Esophagus muscularis mucosa (tissue), 4 donors: Measurements from ENCODE around the gene NDST1. TPM values are rescaled to one million over a fixed set of nuclear protein-coding genes. Genes with fewer than 3 reads are reported as not detected.

ENCODE experiments used
- DNase-seq: peaks from one replicate; pipeline ENCODE4 v3.0.0-alpha.2; 2017; ENCODE audit errors: extremely low spot score
- H3K27ac ChIP-seq, 4 donors: fragments of 200-600 bp; sonication (generic); replicated peaks in 1 of 4; 1 replicate in 3 of 4; 2 replicates in 1 of 4; pipeline ENCODE4 v1.5.1; 2016 to 2019; ENCODE audit warnings: mild to moderate bottlenecking in 1 of 4
- H3K27me3 ChIP-seq, 4 donors: fragments of 200-600 bp; sonication (generic); one replicate each; pipeline versions ENCODE4 v1.5.1 to v1.6.0; 2016 to 2019
- H3K36me3 ChIP-seq, 4 donors: fragments of 200-600 bp; sonication (generic); one replicate each; pipeline ENCODE4 v1.5.1; 2016 to 2019
- H3K4me1 ChIP-seq, 4 donors: fragments of 200-600 bp; sonication (generic); one replicate each; pipeline ENCODE4 v1.5.1; 2016 to 2019
- H3K4me3 ChIP-seq, 4 donors: fragments of 200-600 bp; sonication (generic); 1 replicate in 2 of 4; 2 replicates in 2 of 4; pipeline ENCODE4 v1.5.1; 2016 to 2019; ENCODE audit warnings: mild to moderate bottlenecking in 4 of 4, moderate library complexity in 1 of 4
- H3K9me3 ChIP-seq, 4 donors: fragments of 200-600 bp; sonication (generic); 1 replicate in 3 of 4; 2 replicates in 1 of 4; pipeline ENCODE4 v1.5.1; 2016 to 2019
- EP300 ChIP-seq: sonication (generic); formaldehyde crosslinking; IDR thresholded peaks from one replicate; pipeline ENCODE4 v1.6.1; 2017; ENCODE audit warnings: antibody characterized with exemption
- POLR2A ChIP-seq: fragments of 450-650 bp; IDR thresholded peaks from one replicate; pipeline ENCODE4 v1.6.1; 2017; ENCODE audit warnings: antibody characterized with exemption, moderate library complexity, mild to moderate bottlenecking, low read depth
- POLR2AphosphoS5 ChIP-seq, 2 donors: sonication (generic); formaldehyde crosslinking; IDR thresholded peaks; one replicate each; pipeline ENCODE4 v1.6.1; 2017; ENCODE audit warnings: antibody characterized with exemption in 2 of 2
- WGBS: methylation state at CpG from one replicate; pipeline ENCODE4 v1.1.5; 2018; 5-methylcytosine and 5-hydroxymethylcytosine counted together
- intact Hi-C: fragments of 100-400 bp; cut with DNase I; formaldehyde crosslinking; loops from one replicate; pipeline ENCODE4 v1.15.1; 2023
- total RNA-seq, 4 donors: library from RNA; depleted of rRNA; stranded (reverse); fragments of >200 nt; gene quantifications; one replicate each; pipeline versions ENCODE4 v1.1.0 to v1.2.1, GENCODE V29; 2016
- TF ChIP-seq, protein P1 (sequence below), 3 experiments: fragments of 200-600 bp in 2 of 3; fragments of 450-650 bp in 1 of 3; sonication (generic) in 2 of 3; IDR thresholded peaks; one replicate each; pipeline ENCODE4 v1.5.1; 2017 to 2019; ENCODE audit warnings: antibody characterized with exemption in 3 of 3, mild to moderate bottlenecking in 2 of 3, moderate library complexity in 1 of 3

The NDST1 gene
- total RNA-seq, 4 donors from 2014 or later: 48.2 to 113 (median 74.5) TPM

DNA sequence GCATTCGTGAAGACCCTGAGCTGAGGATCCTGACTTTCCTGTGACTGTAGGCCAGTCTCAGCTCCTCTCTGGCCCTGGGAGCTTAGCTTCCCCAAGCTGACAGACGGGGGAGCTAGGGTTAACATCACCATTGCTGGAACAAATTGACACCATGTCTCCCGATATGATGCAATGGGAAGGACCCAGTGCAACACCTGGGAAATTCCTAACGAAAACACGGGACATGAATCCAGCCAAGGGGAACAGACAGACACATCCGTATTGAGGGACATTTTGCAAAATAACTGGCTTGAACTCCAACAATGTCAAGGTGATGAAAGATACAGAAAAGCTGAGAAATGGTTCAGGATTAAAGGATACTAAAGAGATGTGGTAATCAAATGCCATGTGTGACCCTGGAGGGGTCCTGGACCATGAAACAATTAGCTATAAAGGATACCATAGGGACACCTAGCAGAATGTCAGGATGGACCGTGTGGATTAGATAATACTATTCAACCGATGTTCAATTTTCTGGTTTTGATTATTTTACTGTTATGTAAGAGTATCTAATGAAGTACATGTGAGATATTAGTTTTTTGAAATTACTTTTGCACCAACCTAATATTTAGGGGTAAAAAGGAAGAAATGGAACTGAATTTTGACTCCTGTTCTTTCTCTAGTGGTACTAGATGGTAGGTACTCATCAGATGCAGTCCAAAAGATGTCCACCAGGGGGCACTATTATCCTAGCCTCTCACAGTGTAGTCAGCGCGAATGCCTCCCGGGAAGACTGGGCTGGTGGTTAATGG, 52.7 kb downstream of the NDST1 start:
- intact Hi-C loops: loop anchor here (1.0 to 2.0 kb wide), 2 partner anchors 96 to 286 kb away; partner anchors contain the start of gene IRGM
- no peak overlapping the region for H3K4me3 ChIP-seq
- DNase-seq: peak; percentile 98
- H3K9me3 ChIP-seq: no peaks in the 10 kb centered on the region
- no peak overlapping the region for H3K27ac ChIP-seq
- H3K27me3 ChIP-seq: no peaks in the 10 kb centered on the region
- WGBS: 18% methylated on average over 11 of the region's 11 CpGs
- H3K4me1 ChIP-seq: peaks cover 0 to 20% (median 4%) of the 10 kb centered on the region in 4 donors
- H3K36me3 ChIP-seq: peaks cover under 1 to 19% (median 11%) of the 10 kb centered on the region in 4 donors
- TF ChIP-seq, protein P1, sequence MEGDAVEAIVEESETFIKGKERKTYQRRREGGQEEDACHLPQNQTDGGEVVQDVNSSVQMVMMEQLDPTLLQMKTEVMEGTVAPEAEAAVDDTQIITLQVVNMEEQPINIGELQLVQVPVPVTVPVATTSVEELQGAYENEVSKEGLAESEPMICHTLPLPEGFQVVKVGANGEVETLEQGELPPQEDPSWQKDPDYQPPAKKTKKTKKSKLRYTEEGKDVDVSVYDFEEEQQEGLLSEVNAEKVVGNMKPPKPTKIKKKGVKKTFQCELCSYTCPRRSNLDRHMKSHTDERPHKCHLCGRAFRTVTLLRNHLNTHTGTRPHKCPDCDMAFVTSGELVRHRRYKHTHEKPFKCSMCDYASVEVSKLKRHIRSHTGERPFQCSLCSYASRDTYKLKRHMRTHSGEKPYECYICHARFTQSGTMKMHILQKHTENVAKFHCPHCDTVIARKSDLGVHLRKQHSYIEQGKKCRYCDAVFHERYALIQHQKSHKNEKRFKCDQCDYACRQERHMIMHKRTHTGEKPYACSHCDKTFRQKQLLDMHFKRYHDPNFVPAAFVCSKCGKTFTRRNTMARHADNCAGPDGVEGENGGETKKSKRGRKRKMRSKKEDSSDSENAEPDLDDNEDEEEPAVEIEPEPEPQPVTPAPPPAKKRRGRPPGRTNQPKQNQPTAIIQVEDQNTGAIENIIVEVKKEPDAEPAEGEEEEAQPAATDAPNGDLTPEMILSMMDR (IDR thresholded peaks at IDR 0.05): peak; percentile 89 to 97 (median 89)
- TF ChIP-seq POLR2AphosphoS5 (IDR thresholded peaks at IDR 0.05): peak; percentile 27 to 30
- no peak for TF ChIP-seq POLR2A
- TF ChIP-seq EP300: no peak

DNA sequence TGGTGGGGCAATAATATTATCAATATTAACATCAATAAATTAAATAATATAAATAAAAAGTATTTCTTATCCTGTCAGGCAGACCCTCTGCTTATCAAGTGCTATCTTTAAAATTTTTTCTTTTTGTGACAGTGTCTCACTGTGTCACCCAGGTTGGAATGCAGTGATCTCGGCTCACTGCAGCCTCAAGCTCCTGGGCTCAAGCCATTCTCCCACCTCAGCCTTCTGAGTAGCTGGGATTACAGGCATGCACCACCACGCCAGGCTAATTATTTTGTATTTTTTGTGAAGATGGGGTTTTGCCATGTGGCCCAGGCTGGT, 53.2 kb downstream of the NDST1 start:
- WGBS: 53% methylated on average over 2 of the region's 2 CpGs
- peaks cover 0 to 20% (median 4%) of the 10 kb centered on the region in 4 donors for H3K4me1 ChIP-seq
- intact Hi-C loops: loop anchor here (1.0 to 2.0 kb wide), 2 partner anchors 95 to 286 kb away; partner anchors contain the start of gene IRGM
- no peak overlapping the region for H3K27ac ChIP-seq
- TF ChIP-seq, protein P1 (IDR thresholded peaks at IDR 0.05): no peak
- no peak for TF ChIP-seq POLR2AphosphoS5 (IDR thresholded peaks at IDR 0.05)
- TF ChIP-seq POLR2A: no peak
- TF ChIP-seq EP300: no peak
- no peak for DNase-seq
- no peak overlapping the region for H3K4me3 ChIP-seq
- no peaks in the 10 kb centered on the region for H3K27me3 ChIP-seq
- no peaks in the 10 kb centered on the region for H3K9me3 ChIP-seq
- peaks cover 0 to 14% (median 5%) of the 10 kb centered on the region in 4 donors for H3K36me3 ChIP-seq

DNA sequence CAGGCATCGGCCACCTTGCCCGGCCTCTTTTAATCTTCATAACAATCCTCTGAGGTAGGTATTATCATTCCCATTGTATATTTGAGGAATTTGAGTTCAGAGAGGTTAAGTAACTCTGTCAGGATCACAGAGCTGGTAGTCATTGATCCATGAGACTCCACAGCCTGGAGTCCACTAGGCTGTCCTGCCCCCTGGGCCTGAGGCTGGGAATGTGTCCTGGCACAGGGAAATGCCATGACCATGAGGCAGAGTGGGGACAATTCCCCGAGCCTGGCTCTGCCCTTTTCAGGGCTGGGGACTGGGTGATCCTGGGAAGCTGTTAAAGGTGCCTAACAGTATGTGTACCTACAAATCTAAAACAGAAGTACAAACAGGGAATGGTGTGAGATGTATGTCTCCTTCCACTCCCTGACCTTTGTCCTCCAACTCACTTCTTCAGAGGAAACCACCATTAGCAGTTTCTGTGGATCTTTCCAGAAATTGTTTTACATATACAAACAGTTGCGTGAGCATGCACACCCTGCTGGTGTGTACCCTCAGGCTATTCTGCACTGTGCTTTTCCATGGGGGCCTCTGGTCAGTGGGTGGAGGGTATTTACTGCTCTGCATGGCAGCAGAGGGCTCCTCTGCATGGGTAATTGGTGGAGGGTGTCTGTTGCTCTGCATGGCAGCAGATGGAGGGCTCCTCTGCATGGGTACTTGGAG, 53.8 kb downstream of the NDST1 start:
- WGBS: 90% methylated on average over 4 of the region's 4 CpGs
- DNase-seq: no peak

DNA sequence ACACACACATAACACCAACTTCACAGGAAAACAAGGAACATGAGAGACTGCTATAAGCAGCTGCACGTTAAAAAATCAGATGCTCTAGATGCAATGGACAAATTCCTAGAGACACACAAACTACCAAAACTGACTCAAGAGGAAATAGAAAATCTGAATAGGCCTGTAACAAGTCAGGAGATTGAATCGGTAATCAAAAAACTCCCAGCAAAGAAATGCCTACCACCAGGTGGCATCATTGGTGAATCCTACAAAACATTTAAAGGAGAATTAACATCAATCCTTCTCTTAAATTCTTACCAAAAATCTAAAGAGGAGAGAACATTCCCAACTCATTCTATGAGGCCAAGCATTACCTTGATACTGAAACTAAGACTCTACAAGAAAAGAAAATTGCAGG, 54.9 kb downstream of the NDST1 start:
- no peak overlapping the region for H3K27ac ChIP-seq
- H3K27me3 ChIP-seq: no peaks in the 10 kb centered on the region
- H3K9me3 ChIP-seq: no peaks in the 10 kb centered on the region
- no peak for DNase-seq
- H3K4me1 ChIP-seq: peaks cover 0 to 13% (median 4%) of the 10 kb centered on the region in 4 donors
- WGBS: 69% methylated on average over 2 of the region's 2 CpGs
- H3K4me3 ChIP-seq: no peak overlapping the region
- no peaks in the 10 kb centered on the region for H3K36me3 ChIP-seq
- intact Hi-C loops: no loop called here
- TF ChIP-seq EP300 (no peak), POLR2A (no peak), POLR2AphosphoS5 (IDR thresholded peaks at IDR 0.05) (no peak)
- TF ChIP-seq, protein P1 (IDR thresholded peaks at IDR 0.05): peak; percentile 41 to 53 (median 44)

More for the DNA sequence above, 53.8 kb downstream of the NDST1 start:
- intact Hi-C loops: loop anchor here (1.0 to 2.0 kb wide), 2 partner anchors 95 to 285 kb away; partner anchors contain the start of gene IRGM
- H3K27me3 ChIP-seq: no peaks in the 10 kb centered on the region
- H3K27ac ChIP-seq: no peak overlapping the region
- no peaks in the 10 kb centered on the region for H3K9me3 ChIP-seq
- H3K4me1 ChIP-seq: peaks cover 0 to 20% (median 4%) of the 10 kb centered on the region in 4 donors
- H3K4me3 ChIP-seq: no peak overlapping the region
- TF ChIP-seq POLR2A (no peak), POLR2AphosphoS5 (IDR thresholded peaks at IDR 0.05) (no peak), EP300 (no peak)
- TF ChIP-seq, protein P1 (IDR thresholded peaks at IDR 0.05): no peak
- peaks cover 0 to 8% (median 2%) of the 10 kb centered on the region in 4 donors for H3K36me3 ChIP-seq
